ENCODE data around the gene MICB. TPM values are rescaled to one million over a fixed set of nuclear protein-coding genes. Genes with fewer than 3 reads are reported as not detected.

The MICB gene
- total and polyA plus RNA-seq, 2 donors (not counting 1 experiment from before 2014, with no cell fraction given): 24.2 to 30.9 TPM

GRCh38 chr6:31559606-31559957 lies 61.6 kb downstream of the MICB start:
- Mint-ChIP-seq H3K27me3 (no peaks in the 10 kb centered on the region), H3K4me1 (peaks cover 81% of the 10 kb centered on the region), H3K27ac (peak overlapping the region; percentile 94), H3K9me3 (ENCODE audit: insufficient read depth) (no peaks in the 10 kb centered on the region), H3K4me3 (peak overlapping the region; percentile 92)
- POLR2A ChIA-PET: interaction anchor here (0.5 to 42.6 kb wide), 7 partner anchors 8 to 231 kb away, joined by 3 to 1450 read pairs (median 4); partner anchors contain the start of genes DDX39B, LST1, LTA and LTB
- Histone ChIP-seq H3K9me3 (ENCODE audit: control extremely low read depth in 1 of 3, control insufficient read depth in 2 of 3, insufficient read depth in 1 of 3, low read length in 2 of 3) (no peaks in the 10 kb centered on the region), H3K27ac (ENCODE audit: low read length in 2 of 2) (peak overlapping the region; percentile 80 to 87), H3K9ac (ENCODE audit: low read length) (peak overlapping the region; percentile 54), H3K4me1 (ENCODE audit: control insufficient read depth in 2 of 2, insufficient read depth in 2 of 2, low read length in 2 of 2) (peaks cover 80 to 81% of the 10 kb centered on the region in 2 donors), H3K36me3 (replicated peaks in 1 of 2; ENCODE audit: control extremely low read depth in 1 of 2, control insufficient read depth in 1 of 2, extremely low read depth in 1 of 2, insufficient read depth in 2 of 2, low read length in 1 of 2) (peaks cover 0 to 3% of the 10 kb centered on the region in 2 experiments), H3K27me3 (replicated peaks in 1 of 4; ENCODE audit: control extremely low read depth in 1 of 4, control insufficient read depth in 3 of 4, insufficient read depth in 4 of 4, low read length in 3 of 4) (no peaks in the 10 kb centered on the region), H4K20me1 (ENCODE audit: control insufficient read depth, insufficient read depth, low read length, poor library complexity, severe bottlenecking) (peaks cover 20% of the 10 kb centered on the region), H3K4me2 (replicated peaks; ENCODE audit: low read depth, low read length, poor library complexity, severe bottlenecking) (peak overlapping the region; percentile 92), H3K4me3 (ENCODE audit: control extremely low read depth in 1 of 5, extremely low read depth in 1 of 5, insufficient read depth in 1 of 5, low read depth in 2 of 5, low read length in 4 of 5) (peak overlapping the region; percentile 4 to 61 (median 45)), H2AFZ (ENCODE audit: insufficient read depth, low read depth, low read length, poor library complexity, severe bottlenecking) (no peak overlapping the region), H3K79me2 (ENCODE audit: control insufficient read depth, insufficient read depth, low read length) (peaks cover 68% of the 10 kb centered on the region)
- intact Hi-C loops (cut with micrococcal nuclease): loop anchor here (2.0 kb wide), 1 partner anchor 21 kb away; no protein-coding TSS in a partner anchor
- ATAC-seq (ENCODE audit: low read depth) (peak; percentile 3), DNase-seq (no peak)
- TF ChIP-seq CTCF (IDR thresholded peaks at IDR 0.05): peak; percentile 7
- TF ChIP-seq EZH2 (IDR thresholded peaks at IDR 0.05; ENCODE audit: borderline replicate concordance, insufficient read depth, low read depth, low read length, poor library complexity, severe bottlenecking): no peak
- CTCF ChIA-PET: interaction anchor here (1.3 to 29.4 kb wide), 4 partner anchors 9 to 31 kb away, joined by 4 to 2241 read pairs (median 28); partner anchors contain the start of genes DDX39B, LST1, LTB and NCR3
- WGBS (ENCODE audit: insufficient coverage): 18% methylated on average over 2 of the region's 4 CpGs
